HL-60/S4 treated with retinoic acid at 250 ng/mL for 4 days and 3 days (cell line): Measurements from ENCODE around the gene IRX3.

Experiments used
- in situ Hi-C: fragments of 300-500 bp; cut with MboI; formaldehyde crosslinking; loops from 2 replicates; pipeline ENCODE4 v1.7.0; 2022; ENCODE audit warnings: low sequenced_read_pairs

The IRX3 gene

DNA sequence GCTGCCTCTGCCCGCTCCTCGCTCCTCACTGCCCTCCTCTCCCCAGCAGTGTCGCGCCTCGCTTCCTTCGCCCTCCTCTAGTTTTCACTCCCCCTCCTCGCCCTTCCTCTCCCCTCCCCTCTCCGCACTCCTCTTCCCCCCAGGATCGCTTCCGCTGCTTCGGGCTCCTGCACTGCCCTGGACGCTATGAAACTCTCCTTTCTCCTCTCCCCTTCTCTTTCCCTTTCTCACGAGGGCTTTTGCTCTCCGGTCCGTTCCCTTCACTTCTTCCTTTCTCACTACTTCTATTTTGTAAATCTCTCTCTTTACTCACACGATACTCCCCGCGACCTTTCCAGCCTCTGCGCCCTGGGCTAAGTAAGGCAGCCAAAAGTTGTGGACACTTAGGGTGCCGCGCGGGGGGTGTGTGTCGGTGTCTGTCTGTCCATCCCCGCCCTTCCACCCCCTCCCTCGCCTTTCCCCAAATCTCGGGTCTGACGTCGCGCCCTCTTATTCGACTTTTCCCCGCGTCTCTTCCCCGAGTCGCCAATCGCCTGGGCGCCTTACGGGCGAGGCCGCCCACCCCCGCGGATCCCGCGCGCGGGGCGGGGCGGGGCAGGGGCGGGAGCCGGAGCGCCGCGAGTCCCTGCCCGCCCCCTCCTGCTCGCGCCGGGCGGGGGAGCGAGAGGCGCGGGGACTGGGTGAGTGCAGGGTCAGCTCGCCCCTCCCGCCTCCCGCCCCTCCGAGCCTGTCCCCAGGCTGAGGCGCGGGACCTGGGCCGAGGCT lies at the start of gene IRX3:
TSS of gene IRX3 (minus strand) at position 422 of the 765 bp plus-strand sequence. CDS start 737 bp downstream, outside the sequence.
- in situ Hi-C loops, result no loop called here

DNA sequence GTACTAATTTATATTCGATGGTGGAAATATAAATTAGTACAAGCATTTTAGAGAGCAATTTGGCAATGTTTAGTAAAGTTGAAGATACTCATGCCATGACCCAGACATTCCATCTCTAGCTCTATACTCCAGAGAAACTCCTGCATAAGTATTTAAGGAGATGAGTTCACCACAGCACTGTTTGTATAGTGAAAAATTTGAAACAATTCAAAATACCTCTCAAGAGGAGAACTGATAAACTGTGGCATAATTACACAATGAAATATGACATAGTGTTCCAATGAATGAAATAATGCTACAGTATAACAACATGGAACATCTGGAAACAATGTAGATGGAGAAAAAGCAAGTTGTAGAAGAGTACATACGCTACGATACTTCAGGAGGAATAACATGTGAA lies 48.6 kb upstream of the IRX3 start:
- in situ Hi-C loops, result no loop called here

DNA sequence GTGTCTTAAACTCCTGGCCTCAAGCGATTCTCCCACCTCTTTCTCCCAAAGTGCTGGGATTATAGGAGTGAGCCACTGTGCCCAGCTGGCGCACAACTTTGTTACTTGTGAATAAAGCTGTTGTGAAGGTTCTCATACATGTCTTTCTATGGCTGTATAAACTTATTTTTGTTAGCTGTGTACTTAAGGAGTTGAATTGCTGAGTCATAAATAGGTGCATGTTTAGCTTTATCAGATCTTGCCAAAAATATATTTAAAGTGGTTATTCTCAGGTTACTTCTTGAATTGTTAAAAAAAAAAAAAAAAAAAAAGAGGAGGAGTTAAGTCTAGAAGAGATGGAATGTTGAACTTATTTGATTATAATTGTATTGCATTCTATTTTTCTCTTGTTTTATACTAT lies 47.6 kb upstream of the IRX3 start:
- in situ Hi-C loops, result no loop called here

DNA sequence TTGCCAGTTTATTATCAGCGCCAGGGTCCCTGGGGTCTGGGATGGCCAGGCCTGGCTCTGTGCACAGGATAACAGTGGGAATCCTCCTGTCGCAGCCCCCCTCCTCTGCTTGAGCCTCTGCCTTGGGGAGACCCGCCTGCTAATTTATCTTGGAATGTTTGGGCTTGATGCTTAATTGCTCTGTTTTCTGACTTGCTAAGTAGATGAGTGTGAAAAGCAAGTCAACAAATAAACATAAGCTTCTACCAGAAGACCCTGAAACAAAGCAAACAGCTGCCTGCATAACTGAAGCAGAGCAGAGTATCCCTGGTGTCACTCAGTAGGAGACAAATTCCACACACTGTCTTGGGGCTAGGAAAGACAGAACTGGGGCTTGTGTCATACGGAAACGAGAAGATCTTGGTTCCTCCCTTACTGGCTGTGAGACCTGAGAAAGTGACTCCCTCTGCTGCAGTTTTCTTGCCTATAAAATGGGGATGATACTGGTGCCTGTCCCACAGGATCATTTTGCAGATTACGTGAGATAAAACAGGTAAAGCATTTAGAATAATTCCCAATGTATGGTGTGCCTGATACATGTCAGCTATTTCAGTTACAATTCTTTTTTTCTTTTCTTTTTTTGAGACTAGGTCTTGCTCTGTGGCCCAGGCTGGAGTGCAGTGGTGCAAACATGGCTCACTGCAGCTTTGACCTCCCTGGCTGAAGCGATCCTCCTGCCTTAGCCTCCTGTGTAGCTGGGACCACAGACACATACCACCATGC lies 44.8 kb upstream of the IRX3 start:
- in situ Hi-C loops, result no loop called here

DNA sequence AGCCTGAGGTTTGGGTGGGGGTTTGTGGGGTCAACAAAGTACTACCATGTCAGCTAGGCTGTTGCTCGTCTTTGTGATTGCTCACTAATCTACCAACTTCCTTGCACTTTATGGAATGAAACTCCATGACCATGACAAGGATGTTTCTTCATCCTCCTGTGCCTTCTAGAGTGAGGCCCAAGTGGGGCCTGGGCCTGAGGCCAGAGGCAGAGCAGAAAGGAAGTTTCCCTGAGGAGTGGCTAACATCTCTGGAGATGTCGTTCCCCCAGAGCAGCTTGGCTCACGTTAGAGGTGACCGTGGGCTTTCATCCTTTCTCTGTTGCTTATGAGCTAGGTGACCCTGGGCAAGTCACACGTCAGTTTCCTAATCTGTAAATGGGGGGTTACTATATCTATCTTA lies 41.0 kb upstream of the IRX3 start:
- in situ Hi-C loops, result no loop called here

DNA sequence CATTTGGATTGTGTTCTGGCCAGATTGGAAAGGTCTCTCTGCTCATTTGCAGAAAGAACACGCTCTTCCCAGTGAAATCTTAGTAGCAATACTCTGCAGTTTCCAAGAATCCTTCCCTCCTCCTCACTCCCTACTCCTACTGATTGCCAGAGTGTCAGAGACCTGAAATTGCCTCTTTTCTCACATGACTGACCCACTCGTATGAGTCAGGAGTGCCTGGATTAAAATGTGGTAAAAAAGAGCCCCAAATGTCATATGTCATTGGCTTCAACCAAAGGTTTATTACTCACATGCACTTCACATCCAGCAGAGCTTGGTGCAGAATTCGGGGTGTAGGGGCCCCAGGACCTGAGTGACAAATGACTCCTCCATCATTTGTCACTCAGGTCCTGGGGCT lies 39.7 kb upstream of the IRX3 start:
- in situ Hi-C loops, result no loop called here

DNA sequence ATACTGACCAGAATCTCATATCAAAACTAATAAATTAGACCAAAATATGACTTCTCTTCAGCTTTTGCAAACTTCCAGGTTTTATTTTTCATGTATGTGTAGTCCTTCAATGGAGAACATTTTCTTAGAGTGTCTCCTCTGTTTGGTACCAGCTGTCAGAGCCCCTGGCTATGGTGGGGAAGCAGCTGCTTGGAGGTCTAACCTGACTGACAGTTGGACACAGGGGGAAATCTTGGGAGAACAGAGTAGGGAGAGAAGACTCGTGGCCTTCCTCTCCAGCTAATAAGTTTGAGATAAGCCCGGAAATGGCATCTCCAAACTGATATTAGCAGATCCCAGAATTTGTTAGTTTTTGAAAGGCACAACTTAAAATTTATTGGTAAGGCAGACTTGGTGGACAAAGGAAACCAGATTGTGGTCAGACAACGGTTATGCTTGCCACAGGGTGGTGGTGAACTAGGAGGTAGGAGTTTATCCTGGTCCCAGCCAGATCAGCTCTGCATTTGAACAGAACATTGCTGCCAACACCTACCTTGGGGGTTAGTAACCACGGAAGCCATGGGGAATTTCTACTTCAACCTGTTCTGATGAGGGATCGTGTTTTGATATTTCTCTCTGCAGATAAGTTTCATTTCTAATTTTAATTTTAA lies 39.2 kb upstream of the IRX3 start:
- in situ Hi-C loops, result no loop called here

DNA sequence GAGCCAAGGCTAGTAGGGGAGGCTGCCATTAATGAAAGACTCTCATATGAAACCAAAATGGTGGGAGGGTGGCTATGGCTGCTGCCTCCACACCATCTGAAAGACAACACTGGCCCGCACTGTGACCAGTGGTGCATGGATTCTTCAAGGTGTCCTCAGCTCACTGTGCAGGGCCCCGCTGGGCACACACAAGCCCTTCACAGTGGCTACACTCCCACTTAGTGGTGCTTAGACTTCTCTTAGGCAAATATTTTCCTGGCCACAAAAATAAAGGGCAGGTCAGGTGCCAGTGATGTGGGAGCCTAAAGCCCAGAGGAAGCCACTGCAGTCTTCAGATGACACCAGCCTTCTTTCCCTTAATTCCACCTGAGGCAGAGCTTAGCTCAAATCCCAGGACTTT lies 38.1 kb upstream of the IRX3 start:
- in situ Hi-C loops, result no loop called here

DNA sequence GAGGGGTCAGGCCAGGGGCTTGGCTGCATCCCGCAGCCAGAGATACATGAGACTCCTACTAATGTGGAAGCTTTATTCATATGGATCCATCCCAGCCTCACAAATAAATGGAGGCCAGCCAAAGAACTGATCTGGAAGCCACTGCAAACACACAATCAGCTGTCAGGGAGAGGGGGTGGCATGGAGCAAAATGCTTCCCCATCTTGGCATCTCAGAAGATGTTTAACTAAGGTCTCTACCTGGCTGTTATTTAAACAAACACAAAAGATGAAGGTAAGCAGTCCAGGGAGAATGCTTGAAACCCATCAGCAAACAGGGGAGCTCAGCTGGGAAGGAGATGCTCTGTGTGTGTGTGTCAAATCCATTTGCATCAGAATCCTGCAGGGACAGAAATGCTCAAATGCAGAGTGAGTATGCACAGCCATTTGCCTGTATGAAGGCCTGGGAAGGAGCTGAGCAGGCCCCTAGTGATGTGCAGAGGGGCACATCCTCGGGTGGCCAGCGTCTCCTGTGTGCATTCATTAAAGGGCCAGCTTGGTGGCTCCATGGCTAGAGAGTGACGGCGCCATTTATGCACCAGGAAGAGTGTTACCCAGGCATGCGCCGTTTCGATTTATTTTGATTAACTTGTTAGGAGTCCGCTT lies 34.2 kb upstream of the IRX3 start:
- in situ Hi-C loops, result no loop called here

DNA sequence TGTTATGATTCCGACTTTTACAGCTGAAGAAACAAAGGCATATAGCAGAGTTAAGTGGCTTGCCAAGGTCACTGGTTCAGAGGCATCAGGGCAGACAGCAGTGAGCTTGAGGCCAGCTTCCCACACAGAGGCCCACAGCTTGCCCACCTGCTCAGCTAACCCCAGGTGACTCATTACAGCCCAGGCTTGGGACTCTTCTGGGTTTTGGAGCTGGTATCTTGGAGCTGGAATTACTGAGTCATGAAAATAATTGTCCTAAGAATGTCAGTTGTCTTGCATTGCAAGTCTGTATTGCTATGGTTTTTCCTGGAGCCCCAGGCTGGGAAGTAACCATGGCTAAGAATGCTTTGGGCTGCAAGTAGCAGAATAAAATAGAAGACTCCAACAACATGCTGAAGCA lies 32.4 kb upstream of the IRX3 start:
- in situ Hi-C loops, result no loop called here

DNA sequence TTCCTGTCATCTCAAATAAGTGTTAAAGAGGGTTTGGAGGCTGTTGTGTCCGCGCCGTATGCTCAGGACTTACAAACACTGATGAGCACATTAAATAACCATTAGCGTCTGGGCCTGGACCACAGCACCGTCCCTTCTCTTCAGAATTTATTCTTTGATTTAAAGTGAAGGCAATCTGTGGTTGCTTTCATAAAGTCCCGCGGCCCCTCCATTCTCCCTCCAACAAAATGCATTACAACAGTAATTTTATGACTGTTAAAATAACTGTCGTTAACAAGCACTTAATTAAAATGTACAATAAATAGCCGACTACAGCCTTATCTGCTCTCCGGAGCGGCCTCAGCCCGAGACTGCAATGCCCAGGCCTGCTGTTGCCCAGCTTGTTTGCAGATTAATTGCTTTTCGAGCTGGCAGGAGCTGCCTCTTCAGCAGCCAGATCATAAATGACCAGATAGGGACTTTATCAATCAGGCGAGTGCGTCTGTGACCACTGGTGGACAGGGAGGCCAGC lies 30.6 kb upstream of the IRX3 start:
- in situ Hi-C loops, result no loop called here

DNA sequence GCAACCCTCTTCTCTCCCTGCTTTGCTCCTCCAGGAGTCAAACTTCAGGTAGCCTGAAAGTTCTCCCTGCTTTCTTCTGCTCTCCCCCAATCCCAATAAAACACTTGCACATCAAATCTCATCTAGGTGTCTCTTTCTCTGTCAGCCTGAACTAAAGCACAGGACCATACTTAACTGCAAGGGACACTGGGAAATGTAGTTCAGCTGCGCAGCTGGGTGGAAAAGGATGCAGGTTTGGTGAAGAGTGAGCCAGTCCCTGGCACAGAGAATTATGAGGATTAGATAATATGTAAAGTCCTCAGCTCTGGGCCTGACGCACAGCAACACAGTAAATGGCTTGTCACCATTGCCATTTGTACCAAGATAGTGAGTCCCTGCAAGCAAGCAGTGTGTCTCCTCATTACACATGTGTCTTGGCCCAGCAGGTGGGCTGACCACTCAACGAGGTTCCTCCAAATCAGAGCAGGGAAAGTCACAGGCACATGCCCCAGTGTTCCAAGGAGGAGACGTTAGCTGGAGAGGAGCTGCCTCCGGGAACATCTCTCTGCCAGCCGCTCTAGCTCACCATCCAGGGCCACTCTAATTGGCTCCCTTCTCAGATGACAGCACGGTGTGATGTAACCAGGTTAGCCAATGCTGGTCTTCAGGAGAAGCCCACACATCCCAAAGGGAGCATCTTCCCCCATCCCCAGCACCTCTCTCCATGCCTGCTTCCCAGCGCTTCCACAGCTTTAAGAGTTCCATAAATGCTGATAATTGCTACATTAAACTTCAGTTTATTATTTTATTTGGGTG lies 29.7 kb upstream of the IRX3 start:
- in situ Hi-C loops, result no loop called here

DNA sequence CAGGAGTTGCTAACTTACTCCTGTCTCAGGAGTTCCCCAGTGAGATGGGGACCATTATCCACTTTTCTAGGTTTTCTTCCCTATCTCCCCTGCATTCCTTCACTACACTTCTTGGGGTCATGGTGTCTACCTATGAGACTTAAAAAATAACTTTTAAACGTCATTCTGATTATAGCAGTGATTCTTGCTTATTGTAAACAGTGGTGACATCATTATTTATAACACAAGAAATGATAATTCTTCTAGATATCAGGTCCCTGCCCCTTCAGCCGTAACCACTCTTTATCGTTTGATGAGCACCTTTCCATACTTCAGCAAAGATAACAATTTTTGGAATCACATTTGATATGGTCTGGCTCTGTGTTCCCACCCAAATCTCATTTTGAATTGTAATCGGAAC lies 27.2 kb upstream of the IRX3 start:
- in situ Hi-C loops, result no loop called here

DNA sequence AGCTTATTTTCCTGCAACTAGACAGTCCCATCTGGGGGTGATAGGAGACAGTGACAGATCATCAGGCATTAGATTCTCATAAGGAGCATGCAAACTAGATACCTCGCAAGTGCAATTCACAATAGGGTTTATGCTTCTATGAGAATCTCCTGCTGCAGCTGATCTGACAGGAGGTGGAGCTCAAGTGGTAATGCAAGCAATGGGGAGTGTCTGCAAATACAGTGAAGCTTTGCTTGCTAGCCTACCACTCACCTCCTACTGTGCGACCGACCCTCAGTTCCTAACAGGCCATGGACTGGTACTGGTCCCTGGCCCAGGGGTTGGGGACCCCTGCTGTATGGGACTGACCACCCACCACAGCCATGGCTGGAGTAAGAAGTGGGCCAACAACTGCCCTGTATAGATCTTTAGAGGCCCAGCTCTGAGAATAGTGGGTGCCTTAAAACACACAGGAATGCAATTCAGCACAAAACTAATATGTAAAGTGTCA lies 26.0 kb upstream of the IRX3 start:
- in situ Hi-C loops, result no loop called here

DNA sequence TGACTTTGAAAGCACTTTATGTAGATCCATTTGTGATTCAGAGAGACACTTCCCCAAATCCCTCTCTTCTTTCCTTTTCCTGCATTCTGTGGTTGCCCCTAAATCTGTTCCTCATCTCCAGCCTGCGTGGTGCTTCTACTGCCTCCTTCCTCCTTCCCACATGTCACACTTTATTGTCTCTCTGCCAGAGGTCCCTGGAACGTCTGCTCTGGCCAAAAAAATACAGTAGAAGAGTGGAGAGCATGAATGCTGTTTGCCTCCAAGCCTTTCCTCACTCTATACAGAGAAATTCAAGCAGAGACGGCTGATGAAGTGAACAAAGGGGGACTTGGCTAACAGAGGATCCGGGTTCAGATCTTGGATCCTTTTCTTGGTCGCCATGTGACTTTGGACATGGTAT lies 22.8 kb upstream of the IRX3 start:
- in situ Hi-C loops, result no loop called here

DNA sequence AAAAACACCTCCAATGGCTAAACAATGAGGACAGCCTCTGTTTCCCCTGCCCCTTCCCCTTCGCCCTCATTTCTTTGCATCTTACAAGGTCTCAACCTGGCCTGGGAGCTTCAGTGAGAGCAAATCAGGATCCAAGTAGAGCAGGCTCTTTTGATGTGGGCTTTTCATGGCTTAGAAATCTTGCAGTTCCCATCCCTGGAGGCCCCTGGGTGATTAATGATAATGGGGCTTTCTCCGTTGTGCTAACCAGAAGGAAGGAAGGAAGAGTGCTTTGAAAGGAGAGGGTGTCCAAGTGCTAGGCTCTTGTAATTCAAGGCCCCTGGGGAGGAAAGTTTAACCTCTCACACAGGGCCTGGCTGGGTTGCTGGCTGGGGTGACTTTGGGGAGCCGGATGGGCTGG lies 18.5 kb upstream of the IRX3 start:
- in situ Hi-C loops, result no loop called here

DNA sequence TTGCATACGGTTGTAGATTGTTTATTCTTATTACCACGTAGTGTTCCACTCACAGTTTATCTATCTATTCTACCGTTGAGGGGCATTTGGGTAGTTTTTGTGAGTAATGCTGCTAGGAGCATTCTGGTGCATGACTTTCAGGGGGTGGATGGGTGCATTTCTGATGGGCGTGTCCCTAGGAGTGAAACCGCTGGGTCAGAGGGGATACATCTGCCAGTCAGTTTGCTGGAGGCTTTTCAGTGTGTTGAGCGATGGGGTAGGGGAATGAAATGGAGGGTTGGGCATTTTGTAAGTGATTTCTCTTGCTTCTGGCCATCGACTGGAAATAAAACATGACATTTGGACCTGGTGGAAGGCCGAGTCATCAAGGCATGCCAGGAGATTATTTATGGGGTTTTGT lies 17.0 kb upstream of the IRX3 start:
- in situ Hi-C loops, result no loop called here

DNA sequence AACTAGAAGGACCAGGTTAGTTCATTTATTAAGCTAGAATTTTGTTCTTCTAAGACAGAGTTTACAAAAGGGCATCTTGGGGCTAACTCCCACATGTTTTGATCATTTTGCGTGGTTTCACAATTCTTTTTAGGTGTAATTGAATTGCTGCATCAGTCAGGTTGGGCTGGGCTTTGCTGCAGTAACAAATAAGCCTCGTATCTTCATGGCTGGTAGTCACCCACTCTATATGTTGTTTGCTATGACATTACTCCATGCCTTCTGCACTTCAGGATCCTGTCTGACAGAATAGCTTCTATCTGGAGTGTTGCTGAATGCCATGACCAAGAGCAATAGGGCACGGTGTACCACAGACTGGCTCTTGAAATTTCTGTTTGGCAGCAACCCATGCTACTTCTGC lies 10.6 kb upstream of the IRX3 start:
- in situ Hi-C loops, result no loop called here

DNA sequence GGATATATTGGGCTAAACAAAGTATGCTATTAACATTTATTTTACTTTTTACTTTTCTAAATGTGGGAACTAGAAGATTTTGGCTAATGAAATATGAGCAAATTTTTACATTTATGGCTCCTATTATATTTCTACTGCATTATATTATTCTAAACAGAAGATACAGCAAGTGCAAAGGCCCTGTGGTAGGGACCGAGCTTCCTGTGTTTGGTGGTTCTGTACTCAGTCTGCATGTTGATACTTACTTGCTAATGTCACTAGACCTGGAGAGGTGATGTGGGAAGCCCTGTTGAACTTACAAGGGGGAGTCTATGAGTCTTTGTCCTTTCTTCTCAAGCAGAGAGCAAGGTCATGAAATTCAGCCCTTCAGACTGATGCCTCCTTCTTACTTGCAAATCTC lies 10.0 kb upstream of the IRX3 start:
- in situ Hi-C loops, result no loop called here
